ENCODE measurements around the gene SETD2.

The SETD2 gene

DNA sequence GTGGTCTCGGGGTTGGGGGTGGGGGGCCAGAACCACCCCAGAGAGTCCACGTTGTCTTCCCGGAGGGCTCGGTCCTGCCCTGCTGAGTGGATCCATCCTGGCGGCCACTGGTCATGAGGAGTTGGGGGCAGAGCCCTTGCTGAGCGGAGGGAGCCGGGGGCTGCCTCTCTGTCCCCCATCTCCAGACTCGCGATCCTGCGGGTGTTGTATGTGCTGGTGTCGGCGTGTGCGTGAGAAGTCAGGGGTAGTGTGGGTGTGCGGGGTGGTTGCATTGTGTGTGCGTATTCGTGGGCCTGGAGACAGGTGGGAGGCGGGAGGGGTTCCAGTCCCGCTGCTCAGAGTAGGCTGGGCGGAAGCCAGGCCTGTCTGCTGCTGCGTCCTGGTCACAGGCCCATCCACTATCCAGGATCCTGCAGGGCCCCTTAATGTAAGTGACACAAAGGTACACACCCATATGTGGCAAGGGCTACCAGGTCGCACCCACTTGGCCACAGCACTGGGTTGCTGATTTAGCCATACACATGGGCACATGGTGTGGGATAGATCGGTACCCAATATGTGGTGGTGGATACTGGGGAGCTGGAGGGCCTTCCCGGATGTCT lies 153.7 kb downstream of the SETD2 start:
- DNase-seq (ENCODE audit: low read depth in 2 of 2), result no peak

DNA sequence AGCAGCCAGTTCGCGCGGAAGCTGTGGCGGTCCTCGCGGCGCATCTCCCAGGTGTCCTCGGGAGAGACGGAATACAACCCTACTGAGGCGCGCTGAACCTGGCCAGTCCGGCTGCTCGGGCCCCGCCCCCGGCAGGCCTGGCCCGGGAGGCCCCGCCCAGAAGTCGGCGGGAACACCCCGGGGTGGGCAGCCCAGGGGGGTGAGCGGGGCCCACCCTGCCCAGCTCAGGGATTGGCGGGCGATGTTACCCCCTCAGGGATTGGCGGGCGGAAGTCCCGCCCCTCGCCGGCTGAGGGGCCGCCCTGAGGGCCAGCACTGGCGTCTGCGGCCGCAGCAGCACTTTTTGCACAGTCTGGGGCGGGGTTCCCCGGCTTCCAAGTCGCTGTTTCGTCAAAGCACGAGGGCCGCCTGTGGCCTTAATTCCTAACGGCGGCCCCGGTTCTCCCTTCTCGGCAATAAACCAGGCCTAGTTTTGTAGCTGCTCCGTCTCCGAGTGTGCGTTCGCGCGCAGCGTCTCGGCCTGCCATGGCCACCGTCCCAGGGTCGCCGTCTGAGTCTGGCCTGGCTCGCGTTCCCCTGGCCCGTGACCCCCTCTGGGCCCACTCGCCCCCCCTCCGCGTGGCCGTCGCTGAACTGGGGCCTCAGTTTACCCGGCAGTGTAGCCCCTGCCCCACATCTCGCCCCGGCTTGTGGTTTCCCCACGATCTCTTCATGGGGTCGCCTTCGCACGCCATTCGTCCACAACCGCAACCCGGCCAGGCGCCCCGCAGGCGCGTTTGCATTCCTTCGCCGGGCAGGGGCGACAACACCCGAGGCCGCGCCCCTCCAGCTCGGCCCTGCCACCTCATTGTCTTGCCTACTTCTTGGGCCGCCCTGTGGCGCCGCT lies 154.4 kb downstream of the SETD2 start:
- DNase-seq (ENCODE audit: low read depth in 2 of 2), result peak; percentile 81 to 85

DNA sequence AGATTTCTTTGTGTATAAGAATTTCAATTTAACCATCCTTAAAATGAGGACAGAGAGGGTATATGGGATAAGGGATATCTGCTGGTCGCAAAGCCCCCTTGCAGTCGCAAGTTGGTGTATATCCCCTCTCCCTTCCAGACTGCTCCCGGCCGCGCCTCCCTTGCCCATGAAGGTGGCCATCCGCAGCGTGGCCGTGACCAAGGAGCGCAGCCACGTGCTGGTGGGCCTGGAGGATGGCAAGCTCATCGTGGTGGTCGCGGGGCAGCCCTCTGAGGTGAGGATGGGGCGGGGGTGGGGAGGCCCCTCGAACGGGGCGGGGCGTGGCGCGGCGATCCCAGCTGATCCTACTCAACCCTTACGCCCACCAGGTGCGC lies 155.1 kb downstream of the SETD2 start:
- no peak for DNase-seq (ENCODE audit: low read depth in 2 of 2)

DNA sequence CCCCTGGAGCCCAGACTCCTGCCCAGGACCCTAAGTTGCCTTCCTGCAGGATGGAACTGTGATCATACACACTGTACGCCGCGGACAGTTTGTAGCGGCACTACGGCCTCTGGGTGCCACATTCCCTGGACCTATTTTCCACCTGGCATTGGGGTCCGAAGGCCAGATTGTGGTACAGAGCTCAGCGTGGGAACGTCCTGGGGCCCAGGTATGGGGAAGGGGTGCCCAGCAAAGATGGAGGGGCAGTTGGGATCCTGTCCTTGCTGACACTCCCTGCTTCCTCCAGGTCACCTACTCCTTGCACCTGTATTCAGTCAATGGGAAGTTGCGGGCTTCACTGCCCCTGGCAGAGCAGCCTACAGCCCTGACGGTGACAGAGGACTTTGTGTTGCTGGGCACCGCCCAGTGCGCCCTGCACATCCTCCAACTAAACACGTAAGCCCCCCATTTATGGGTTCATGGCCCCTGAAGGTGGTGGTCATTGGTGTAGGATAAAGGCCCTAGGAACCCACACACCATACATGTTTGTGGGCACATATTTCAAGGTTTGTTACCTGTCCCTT lies 155.6 kb downstream of the SETD2 start:
- no peak for DNase-seq (ENCODE audit: low read depth in 2 of 2)

DNA sequence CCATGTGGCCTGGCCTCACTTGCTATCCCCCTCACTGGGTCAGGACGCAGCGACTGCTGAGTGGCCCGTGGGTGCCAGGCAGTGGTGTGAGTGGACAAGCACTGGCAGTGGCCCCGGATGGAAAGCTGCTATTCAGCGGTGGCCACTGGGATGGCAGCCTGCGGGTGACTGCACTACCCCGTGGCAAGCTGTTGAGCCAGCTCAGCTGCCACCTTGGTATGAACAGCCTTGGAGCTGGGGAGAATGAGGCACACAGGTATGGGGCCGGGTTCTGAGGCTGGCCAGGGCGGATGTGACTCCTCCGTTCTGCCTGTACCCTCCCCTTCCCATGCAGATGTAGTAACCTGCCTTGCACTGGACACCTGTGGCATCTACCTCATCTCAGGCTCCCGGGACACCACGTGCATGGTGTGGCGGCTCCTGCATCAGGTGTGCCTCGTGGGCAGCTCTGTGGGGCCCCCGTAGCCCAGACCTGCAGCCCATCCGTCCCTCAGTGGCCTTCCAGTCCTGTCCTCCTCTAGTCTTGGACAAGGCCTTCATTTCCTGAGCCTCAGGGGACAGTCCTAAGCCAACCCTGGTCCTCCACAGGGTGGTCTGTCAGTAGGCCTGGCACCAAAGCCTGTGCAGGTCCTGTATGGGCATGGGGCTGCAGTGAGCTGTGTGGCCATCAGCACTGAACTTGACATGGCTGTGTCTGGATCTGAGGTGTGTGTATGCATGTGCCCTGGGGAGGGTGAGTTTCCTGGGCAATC lies 156.3 kb downstream of the SETD2 start:
- no peak for DNase-seq (ENCODE audit: low read depth in 2 of 2)

DNA sequence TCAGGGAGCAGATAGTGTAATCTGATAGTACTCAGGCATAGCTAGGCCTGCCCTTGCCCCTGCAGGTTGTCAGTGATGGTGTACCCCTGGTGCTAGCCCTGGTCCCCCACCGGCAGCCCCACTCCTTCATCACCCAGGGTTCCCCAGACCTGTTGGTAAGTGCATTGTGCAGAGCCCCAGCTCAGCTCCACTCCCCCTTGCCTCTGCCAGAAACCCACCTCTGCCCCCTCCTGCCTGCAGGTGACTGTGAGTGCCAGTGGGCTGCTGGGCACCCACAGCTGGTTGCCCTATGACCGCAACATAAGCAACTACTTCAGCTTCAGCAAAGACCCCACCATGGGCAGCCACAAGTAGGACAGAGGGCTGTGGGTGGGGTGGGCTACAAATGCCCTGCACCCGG lies 156.9 kb downstream of the SETD2 start:
- no peak for DNase-seq (ENCODE audit: low read depth in 2 of 2)

DNA sequence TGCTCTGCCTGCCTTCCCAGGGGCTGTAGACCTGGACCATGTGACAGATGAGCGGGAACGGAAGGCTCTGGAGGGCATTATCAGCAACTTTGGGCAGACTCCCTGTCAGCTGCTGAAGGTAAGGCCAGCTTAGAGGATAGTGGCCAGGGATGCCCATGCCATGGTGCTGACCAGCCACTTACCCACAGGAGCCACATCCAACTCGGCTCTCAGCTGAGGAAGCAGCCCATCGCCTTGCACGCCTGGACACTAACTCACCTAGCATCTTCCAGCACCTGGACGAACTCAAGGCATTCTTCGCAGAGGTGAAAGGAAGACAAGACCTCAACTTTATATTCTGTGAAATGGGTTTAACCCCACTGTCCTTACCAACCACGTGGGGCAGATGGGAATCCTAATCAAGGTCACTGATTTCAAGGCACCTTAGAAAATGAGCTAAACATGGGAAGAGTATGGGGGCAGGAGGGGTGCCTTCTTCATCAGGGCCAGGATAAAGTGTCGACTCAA lies 157.7 kb downstream of the SETD2 start:
- no peak for DNase-seq (ENCODE audit: low read depth in 2 of 2)

DNA sequence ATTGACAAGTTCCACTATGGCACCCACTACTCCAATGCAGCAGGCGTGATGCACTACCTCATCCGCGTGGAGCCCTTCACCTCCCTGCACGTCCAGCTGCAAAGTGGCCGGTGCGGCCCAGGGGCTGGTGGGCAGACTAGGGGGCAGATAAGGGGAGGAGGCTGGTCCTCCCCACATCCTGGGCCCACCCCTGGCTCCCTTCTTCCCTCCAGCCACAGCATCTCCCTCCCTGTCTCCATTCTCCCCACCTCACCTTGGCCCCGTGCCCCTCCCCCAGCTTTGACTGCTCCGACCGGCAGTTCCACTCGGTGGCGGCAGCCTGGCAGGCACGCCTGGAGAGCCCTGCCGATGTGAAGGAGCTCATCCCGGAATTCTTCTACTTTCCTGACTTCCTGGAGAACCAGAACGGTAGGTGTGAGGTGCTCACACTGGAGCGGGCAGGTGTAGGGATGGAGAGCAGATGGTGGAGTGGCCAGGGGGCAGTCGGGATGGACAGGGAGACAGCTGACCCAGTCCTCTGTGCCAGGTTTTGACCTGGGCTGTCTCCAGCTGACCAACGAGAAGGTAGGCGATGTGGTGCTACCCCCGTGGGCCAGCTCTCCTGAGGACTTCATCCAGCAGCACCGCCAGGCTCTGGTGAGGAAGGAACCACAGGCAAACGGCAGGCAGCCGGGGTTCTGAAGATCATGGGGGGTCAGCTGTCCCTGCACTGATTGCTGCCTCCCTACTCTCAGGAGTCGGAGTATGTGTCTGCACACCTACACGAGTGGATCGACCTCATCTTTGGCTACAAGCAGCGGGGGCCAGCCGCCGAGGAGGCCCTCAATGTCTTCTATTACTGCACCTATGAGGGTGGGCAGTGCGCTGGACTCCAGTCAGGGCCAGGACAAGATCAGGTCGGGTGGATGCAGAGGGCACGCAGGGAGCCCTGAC lies 158.4 kb downstream of the SETD2 start:
- no peak for DNase-seq (ENCODE audit: low read depth in 2 of 2)

DNA sequence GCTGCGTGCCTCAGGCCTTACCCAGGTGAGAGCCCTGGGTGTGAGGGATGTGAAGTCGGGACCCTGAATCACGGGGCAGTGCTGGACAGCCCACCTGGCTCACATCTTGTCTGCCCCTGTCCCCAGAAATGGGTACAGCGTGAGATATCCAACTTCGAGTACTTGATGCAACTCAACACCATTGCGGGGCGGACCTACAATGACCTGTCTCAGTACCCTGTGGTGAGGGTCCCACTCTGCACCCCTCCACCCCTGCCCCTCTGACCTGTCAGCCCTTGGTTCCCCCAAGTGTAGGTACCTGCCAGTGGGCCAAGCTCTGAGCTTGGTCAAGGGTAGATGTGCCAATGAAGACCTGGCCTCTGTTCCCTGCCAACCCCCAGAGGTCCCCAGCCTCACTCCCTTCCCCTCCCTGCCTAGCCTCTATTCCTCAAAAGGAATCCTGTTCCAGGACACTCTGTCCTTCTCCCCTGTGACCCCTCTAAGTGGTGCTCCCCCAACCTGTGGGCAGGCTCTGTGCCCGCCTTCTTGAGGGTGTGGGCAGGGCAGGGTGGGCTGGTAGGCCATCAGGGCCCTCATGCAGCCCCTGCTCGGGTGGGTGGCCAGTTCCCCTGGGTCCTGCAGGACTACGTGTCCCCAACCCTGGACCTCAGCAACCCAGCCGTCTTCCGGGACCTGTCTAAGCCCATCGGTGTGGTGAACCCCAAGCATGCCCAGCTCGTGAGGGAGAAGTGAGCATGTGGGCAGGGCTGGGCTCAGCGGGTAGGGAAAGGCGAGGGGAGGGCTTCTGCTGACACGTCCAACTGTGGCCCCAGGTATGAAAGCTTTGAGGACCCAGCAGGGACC lies 159.3 kb downstream of the SETD2 start:
- no peak for DNase-seq (ENCODE audit: low read depth in 2 of 2)

DNA sequence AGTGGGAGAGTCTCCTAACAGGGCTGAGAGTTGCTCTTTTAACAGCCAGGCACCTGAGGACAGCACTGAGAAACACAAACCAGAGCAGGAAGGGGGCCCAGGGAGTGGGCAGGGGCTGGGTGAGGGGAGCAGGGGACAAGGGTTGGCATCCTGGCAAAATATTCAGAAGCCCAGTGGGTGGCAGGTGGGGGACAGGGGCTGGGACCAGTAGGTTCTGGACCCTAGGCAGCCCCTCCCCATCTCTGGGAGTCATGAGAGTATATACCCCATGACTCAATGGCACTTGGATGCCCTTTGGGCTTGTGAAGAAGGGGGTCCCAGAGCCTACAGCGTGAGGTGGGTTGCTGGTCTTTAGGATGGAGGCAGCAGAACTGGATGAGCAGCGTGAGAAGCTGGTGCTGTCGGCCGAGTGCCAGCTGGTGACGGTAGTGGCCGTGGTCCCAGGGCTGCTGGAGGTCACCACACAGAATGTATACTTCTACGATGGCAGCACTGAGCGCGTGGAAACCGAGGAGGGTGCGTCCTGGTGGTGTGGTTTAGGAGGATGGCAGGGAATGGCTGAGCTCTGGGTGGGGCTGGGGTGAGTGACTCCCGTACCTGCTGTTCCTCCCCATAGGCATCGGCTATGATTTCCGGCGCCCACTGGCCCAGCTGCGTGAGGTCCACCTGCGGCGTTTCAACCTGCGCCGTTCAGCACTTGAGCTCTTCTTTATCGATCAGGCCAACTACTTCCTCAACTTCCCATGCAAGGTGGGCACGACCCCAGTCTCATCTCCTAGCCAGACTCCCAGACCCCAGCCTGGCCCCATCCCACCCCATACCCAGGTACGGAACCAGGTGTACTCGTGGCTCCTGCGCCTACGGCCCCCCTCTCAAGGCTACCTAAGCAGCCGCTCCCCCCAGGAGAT lies 160.2 kb downstream of the SETD2 start:
- no peak for DNase-seq (ENCODE audit: low read depth in 2 of 2)

DNA sequence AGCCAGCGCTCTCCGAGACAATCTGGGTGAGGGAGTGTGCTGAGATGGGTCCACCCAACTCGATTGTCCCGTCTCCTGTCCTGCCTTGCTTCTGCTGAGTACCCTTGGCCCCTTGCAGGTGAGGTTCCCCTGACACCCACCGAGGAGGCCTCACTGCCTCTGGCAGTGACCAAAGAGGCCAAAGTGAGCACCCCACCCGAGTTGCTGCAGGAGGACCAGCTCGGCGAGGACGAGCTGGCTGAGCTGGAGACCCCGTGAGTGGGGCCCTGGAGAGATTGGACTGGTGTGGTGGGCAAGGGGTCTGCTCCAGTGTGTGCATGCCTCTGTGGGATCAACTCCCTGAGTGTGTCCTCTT lies 160.9 kb downstream of the SETD2 start:
- no peak for DNase-seq (ENCODE audit: low read depth in 2 of 2)

DNA sequence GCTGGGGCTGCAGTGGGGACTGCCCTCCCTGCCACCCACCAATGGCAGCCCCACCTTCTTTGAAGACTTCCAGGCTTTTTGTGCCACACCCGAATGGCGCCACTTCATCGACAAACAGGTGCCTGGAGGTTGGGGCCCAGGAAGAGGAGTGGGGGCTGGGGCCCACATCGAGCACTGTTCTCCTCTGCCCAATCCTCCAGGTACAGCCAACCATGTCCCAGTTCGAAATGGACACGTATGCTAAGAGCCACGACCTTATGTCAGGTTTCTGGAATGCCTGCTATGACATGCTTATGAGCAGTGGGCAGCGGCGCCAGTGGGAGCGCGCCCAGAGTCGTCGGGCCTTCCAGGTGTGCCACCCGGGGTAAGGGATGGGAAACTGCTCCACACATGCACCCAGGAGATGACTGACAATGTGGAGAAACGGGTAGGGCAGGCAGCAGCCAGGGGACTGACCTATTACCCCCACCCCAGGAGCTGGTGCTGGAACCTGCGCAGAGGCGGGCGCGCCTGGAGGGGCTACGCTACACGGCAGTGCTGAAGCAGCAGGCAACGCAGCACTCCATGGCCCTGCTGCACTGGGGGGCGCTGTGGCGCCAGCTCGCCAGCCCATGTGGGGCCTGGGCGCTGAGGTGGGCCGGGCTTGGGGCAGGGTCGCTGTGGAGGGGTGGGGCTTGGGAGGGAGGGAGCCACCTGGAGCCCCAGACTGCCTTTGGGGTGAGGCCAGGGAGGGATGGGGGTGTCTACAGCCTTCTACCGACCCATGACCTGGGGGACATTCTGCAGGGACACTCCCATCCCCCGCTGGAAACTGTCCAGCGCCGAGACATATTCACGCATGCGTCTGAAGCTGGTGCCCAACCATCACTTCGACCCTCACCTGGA lies 161.5 kb downstream of the SETD2 start:
- DNase-seq (ENCODE audit: low read depth in 2 of 2), result no peak

DNA sequence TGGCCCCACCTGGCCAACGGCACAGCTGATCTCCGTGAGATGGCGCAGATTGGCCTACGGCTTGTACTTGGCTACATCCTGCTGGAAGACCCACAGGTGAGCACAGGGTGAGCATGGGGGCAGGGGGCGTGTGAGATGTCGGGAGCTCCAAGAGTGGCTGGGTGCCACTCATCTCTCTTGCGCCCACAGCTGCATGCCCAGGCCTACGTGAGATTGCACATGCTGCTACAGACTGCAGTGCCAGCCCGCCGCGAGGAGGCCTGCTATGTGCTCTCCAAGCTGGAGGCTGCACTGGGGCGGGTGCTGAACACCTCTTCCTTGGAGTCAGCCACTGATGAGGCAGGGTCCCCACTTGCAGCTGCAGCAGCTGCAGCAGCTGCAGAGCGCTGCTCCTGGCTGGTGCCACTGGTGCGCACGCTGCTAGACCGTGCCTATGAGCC lies 162.2 kb downstream of the SETD2 start:
- DNase-seq (ENCODE audit: low read depth in 2 of 2), result no peak

DNA sequence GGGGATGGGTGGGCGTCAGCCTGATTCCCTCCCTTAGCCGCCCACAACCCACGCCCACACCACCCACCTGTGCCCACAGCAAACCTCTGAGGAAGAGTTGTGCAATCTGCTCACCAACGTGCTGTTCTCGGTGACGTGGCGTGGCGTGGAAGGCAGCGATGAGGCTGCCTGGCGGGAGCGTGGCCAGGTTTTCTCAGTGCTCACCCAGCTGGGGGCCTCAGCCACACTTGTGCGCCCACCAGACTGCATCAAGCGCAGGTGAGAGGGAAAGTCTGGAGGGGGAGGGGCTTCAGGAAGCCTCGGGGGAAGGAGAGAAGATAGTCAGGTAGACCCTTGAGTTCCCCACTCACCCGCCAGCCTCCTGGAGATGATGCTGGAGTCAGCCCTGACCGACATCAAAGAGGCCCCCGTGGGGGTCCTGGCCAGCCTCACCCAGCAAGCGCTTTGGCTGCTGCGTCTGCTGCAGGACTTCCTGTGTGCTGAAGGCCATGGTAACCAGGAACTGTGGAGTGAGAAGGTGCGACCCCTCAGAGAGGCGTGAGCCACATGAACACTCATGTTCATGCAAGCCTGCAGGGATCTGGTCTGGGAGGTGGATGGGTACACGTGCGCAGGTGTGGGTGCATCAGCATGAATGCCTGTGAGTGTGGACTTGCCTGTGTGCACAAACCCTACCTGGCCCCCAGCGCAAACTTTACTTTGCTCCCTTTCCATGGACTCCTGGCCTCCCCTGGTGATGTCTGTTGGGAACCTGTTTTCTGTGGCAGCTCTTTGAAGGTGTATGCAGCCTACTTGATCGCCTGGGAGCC lies 162.8 kb downstream of the SETD2 start:
- no peak for DNase-seq (ENCODE audit: low read depth in 2 of 2)

DNA sequence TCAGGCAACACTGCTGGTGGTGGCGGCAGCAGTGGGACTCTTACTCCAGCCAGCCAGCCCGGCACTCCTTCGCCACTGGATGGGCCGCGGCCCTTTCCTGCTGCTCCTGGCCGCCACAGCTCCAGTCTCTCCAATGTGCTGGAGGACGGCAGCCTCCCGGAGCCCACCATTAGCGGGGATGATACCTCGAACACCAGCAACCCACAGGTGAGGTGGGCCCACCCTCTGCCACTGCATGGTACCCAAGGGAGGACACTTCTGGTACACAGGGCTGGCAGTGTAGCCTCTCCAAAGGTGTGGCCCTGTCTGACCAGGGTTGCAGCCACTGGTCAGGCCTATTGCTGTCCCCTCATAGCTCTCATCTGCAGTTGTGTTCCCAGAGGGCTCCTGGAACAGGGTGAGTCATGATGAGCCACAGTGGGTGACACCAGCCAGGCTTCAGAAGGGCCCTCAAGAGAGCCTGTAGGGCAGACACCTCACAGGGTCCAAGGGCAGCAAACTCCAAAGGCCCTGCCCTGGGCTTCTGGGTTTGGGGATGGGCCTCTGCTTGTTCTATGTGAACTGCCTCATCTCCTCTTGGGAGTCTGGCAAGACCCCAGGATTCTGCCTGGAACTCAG lies 163.6 kb downstream of the SETD2 start:
- DNase-seq (ENCODE audit: low read depth in 2 of 2), result no peak

DNA sequence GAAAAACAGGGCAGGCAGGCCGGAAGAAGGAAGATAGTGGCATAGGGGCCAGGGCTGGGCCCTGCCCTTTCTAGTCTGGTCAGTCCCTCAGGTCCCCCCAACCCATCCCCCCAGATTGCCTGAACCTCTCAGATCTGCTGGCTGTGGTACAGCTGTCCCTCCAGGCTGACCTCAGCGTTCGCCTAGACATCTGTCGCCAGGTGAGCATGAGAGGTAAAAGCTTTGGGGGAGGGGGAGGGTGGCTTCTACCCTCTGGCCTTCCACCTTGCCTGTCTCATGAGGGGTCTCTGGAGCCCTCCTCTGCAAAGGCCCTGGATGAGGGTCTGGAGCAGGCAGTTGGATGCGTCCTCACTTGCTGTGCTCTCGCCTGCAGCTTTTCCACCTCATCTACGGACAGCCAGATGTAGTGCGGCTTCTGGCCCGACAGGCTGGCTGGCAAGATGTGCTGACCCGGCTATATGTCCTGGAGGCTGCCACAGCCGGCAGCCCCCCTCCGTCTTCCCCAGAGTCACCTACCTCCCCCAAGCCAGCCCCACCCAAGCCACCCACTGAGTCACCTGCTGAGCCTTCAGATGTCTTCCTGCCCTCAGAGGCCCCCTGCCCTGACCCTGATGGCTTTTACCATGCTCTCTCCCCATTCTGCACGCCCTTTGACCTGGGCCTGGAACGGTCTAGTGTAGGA lies 164.3 kb downstream of the SETD2 start:
- no peak for DNase-seq (ENCODE audit: low read depth in 2 of 2)
